Suppressor macrophage treated with lipopolysaccharide for 1 hour (primary cell): ENCODE measurements around the gene SURF2.

ENCODE experiments used
- DNase-seq, 3 donors: peaks; one replicate each; pipeline ENCODE4 v3.0.0-alpha.2; 2020 to 2022

The SURF2 gene

DNA sequence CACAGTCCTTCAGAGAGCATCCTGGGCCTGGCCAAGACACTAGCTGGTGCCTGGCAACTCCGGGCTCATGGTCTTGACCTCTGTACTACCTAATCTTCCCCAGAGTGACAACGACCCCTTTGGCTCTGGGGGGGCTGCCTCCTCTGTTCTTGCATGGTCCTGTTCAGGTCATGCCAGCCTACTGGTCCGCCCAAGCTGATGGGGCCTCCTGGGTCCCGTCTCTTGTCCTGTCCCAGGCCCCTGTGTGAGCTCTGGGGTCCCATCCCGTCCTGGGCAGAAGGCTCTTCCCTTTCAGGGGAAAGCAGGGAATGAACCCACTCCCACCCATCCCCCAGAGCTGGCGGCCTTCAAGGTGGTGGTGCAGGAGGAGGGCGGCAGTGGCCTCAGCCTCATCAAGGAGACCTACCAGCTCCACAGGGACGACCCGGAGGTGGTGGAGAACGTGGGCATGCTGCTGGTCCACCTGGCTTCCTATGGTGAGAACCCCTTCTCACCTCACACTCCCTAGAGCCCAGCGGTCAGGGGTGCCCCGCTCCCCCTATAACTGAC, 48.2 kb downstream of the SURF2 start:
- DNase-seq: no peak

DNA sequence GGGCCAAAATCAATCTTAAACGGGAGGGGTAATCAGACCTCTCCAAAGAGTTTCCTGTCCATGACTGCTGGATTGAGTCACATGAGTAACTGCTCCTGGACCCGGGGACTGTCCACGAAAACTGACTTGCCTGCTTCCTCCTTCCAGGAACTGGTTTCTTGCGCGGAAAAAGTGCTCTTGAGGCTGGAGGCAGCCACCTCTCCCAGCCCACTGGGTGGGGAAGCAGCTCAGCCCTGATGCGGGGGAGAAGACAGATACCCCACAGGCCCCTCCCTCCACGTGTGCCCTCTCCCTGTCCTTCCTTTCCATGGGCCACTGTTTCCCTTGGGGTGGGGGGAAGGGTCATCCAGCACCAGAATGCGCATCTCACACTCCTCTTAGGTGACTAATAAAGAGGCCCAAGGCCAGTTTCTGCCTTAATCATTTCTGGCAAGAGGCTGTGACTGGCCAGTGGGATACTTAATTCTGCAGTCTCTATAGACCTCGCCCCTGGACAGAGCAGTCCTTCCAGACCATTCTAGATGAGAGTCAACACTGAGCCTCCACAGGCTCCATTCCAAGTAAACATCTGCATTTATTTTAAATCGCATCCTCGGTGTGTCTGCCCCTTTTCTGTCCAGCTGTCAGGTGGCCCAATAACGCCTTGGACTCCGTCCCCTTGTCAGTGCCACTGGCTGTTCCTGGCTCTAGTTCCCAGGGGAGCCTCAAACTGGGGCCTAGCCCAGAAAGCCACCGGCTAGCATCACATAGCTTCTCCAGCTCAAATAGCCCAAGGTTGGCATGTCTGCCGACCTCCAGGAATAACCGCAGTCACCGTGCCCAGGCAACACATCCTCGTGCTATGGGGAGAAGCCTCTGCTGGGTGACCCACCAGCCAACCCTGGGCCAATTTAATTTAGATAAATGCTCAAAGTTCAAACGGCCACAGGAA, 49.4 kb downstream of the SURF2 start:
- DNase-seq: no peak

DNA sequence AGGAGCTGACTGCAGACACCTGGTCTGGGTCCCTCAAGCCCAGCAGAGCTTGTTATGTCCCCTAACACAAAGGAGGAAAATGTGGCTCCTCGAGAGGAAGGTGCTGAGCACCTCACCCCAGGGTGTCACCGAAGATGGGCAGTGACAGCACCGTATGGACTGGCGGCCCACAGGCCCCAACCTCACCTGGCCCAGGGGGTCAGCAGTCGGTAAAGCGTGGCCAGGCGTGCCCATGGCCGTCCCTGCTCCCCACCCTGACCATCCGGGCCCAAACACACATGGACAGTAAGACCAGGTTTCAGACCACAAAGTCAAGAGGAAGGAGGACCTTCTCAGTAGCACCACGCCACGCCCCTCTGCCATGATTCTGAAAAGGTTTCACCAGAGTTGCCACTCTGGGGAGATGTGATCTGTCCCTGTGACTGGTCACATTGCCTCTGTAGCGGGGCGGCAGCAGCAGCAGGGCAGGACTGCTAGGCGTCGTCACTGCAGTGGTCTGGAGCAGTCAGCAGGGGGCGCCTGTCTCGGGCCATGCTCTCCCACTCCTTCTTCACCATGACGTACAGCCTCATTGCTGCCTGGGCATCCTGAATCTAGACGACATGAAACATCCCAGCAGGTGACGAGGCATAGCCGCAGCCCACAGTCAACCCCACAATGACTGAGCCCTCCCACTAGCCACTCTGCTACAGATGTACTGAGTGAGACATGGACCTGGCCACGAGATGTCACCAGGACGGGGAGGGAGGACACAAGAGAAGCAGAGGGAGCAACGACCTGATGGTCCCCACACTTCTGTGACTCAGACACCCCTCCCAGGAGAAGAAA, 50.3 kb downstream of the SURF2 start:
- peak; percentile 81 to 89 (median 89) for DNase-seq

DNA sequence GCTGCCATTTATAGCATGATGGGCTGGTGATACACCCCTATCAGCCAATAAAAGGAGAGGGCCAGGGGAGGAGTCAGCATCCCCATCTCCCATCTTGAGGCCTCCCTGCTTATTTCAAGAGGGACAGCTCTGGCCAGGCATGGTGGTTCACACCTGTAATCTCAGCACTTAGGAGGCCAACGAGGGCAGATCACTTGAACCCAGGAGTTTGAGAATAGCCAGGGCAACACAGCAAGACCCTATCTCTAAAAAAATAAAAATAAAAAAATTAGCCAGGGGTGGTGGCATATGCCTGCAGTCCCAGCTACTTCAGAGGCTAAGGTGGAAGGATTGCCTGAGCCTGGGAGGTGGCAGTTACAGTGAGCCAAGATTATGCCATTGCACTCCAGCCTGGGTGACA, 51.7 kb downstream of the SURF2 start:
- DNase-seq: no peak
